IMR-90 (cell line): ENCODE results near the gene SLC29A3. TPM values are rescaled to one million over a fixed set of nuclear protein-coding genes. Genes with fewer than 3 reads are reported as not detected.

ENCODE experiments used
- ATAC-seq: fragments of 200-7000 bp; cut with Tn5 transposase; 2 replicates; pipeline ENCODE4 v1.9.1; 2020; ENCODE audit warnings: low read depth, mild to moderate bottlenecking, moderate library complexity
- BruUV-seq: library from RNA; stranded (reverse); fragments of 400-500 nt; replicated peaks from 2 replicates; lab custom pipeline; 2021; lab: Mats Ljungman, UMichigan
- CTCF ChIA-PET: fragments of 300-600 bp; formaldehyde crosslinking; extraction: SDS; loops from one replicate; lab custom pipeline; 2021; ENCODE audit warnings: antibody characterized with exemption; lab: Yijun Ruan, JAX
- POLR2A ChIA-PET: fragments of 300-600 bp; sonication (Branson Sonifier 250); formaldehyde crosslinking; loops from one replicate; lab custom pipeline; 2022; ENCODE audit warnings: antibody characterized with exemption; ENCODE audit not compliant: unreplicated experiment; lab: Charles Lee
- DNase-seq: peaks from one replicate; pipeline ENCODE4 v3.0.0; 2013
- H2AFZ ChIP-seq: replicated peaks from 2 replicates; pipeline ENCODE3; 2013; ENCODE audit warnings: low read length, mild to moderate bottlenecking; ENCODE audit not compliant: poor library complexity
- H2AK5ac ChIP-seq: 2 replicates; pipeline ENCODE4 v1.6.1; 2013; ENCODE audit warnings: low read depth, low read length, inconsistent platforms
- H2AK9ac ChIP-seq: replicated peaks from 2 replicates; pipeline ENCODE3; 2013; ENCODE audit warnings: mild to moderate bottlenecking, low read depth, low read length, moderate library complexity; ENCODE audit not compliant: poor library complexity
- H2BK120ac ChIP-seq: 2 replicates; pipeline ENCODE4 v1.6.1; 2013; ENCODE audit warnings: low read depth, low read length, inconsistent platforms
- H2BK15ac ChIP-seq: 3 replicates; pipeline ENCODE4 v1.6.1; 2013; ENCODE audit warnings: low read depth, low read length, inconsistent platforms
- H2BK20ac ChIP-seq: 2 replicates; pipeline ENCODE4 v1.6.1; 2013; ENCODE audit warnings: low read depth, mild to moderate bottlenecking, inconsistent platforms, low read length, moderate library complexity
- H2BK5ac ChIP-seq: 2 replicates; pipeline ENCODE4 v1.6.1; 2013; ENCODE audit warnings: mild to moderate bottlenecking, low read depth, low read length, inconsistent platforms; ENCODE audit not compliant: poor library complexity, severe bottlenecking
- H3K14ac ChIP-seq: replicated peaks from 2 replicates; pipeline ENCODE4 v1.6.1; 2013; ENCODE audit warnings: low read depth, low read length, inconsistent platforms
- H3K18ac ChIP-seq: 2 replicates; pipeline ENCODE4 v1.6.1; 2013; ENCODE audit warnings: low read depth, low read length, control low read depth
- H3K23ac ChIP-seq: 2 replicates; pipeline ENCODE4 v1.6.1; 2013; ENCODE audit warnings: low read depth, low read length, inconsistent platforms
- H3K27ac ChIP-seq: 2 replicates; pipeline ENCODE4 v1.5.1; 2013; ENCODE audit warnings: mild to moderate bottlenecking, control low read depth, low read length; ENCODE audit not compliant: insufficient read depth
- H3K27me3 ChIP-seq: 2 replicates; pipeline ENCODE4 v1.6.1; 2013; ENCODE audit warnings: low read length; ENCODE audit not compliant: control insufficient read depth, insufficient read depth
- H3K36me3 ChIP-seq: 2 replicates; pipeline ENCODE4 v1.6.1; 2013; ENCODE audit warnings: low read length, mixed read lengths; ENCODE audit not compliant: control insufficient read depth, insufficient read depth
- H3K4ac ChIP-seq: 2 replicates; pipeline ENCODE4 v1.6.1; 2013; ENCODE audit warnings: low read depth, low read length, inconsistent platforms
- H3K4me1 ChIP-seq: 2 replicates; pipeline ENCODE4 v1.6.1; 2013; ENCODE audit warnings: low read length, mixed read lengths; ENCODE audit not compliant: control insufficient read depth, insufficient read depth
- H3K4me2 ChIP-seq: 2 replicates; pipeline ENCODE4 v1.6.1; 2013; ENCODE audit warnings: low read depth, mild to moderate bottlenecking, control low read depth, low read length, moderate library complexity
- H3K4me3 ChIP-seq: 2 replicates; pipeline ENCODE4 v1.5.1; 2013; ENCODE audit warnings: low read depth, mild to moderate bottlenecking, control low read depth, low read length, moderate library complexity; ENCODE audit not compliant: insufficient read depth
- H3K56ac ChIP-seq: 2 replicates; pipeline ENCODE4 v1.6.1; 2013; ENCODE audit warnings: low read length, inconsistent platforms; ENCODE audit not compliant: insufficient read depth; ENCODE audit errors: extremely low read depth
- H3K79me1 ChIP-seq, 2 experiments: 2 replicates each; pipeline ENCODE4 v1.6.1; 2013; ENCODE audit warnings: low read length in 2 of 2, inconsistent platforms in 1 of 2, low read depth in 1 of 2
- H3K9ac ChIP-seq: 2 replicates; pipeline ENCODE4 v1.6.1; 2013; ENCODE audit warnings: low read depth, low read length, control low read depth
- H3K9me1 ChIP-seq: 2 replicates; pipeline ENCODE4 v1.6.1; 2013; ENCODE audit warnings: low read length, inconsistent platforms; ENCODE audit not compliant: insufficient read depth
- H3K9me3 ChIP-seq: 2 replicates; pipeline ENCODE4 v1.6.1; 2013; ENCODE audit warnings: low read length; ENCODE audit not compliant: control insufficient read depth, insufficient read depth
- H4K20me1 ChIP-seq: 2 replicates; pipeline ENCODE4 v1.6.1; 2013; ENCODE audit warnings: low read length, inconsistent platforms; ENCODE audit not compliant: insufficient read depth
- H4K5ac ChIP-seq: 2 replicates; pipeline ENCODE4 v1.6.1; 2013; ENCODE audit warnings: mild to moderate bottlenecking, low read depth, low read length, control low read depth
- H4K8ac ChIP-seq, 2 experiments: 2 replicates each; pipeline ENCODE4 v1.6.1; 2013; ENCODE audit warnings: low read depth in 2 of 2, low read length in 2 of 2, control low read depth in 1 of 2, inconsistent platforms in 1 of 2
- H4K91ac ChIP-seq: 2 replicates; pipeline ENCODE4 v1.6.1; 2013; ENCODE audit warnings: low read depth, low read length, inconsistent platforms; ENCODE audit not compliant: insufficient read depth
- BHLHE40 ChIP-seq: fragments of 150-350 bp; IDR thresholded peaks from 2 replicates; pipeline ENCODE4 v1.6.1; 2016; ENCODE audit warnings: mild to moderate bottlenecking, low read depth, low read length
- CEBPB ChIP-seq: IDR thresholded peaks from 2 replicates; pipeline ENCODE4 v1.6.1; 2012; ENCODE audit warnings: low read depth, low read length, improper control_type of control experiment
- CHD1 ChIP-seq: IDR thresholded peaks from 2 replicates; pipeline ENCODE4 v1.6.1; 2012; ENCODE audit warnings: low read depth, low read length, improper control_type of control experiment
- CTCF ChIP-seq: conservative IDR thresholded peaks from 2 replicates; pipeline ENCODE4 v1.5.1; 2012; ENCODE audit warnings: mild to moderate bottlenecking, low read depth, low read length, improper control_type of control experiment
- ELK1 ChIP-seq: fragments of 150-350 bp; IDR thresholded peaks from 2 replicates; pipeline ENCODE4 v1.6.1; 2016; ENCODE audit warnings: low read depth, mild to moderate bottlenecking, low read length, moderate library complexity, borderline replicate concordance
- FOS ChIP-seq: fragments of 150-350 bp; IDR thresholded peaks from 2 replicates; pipeline ENCODE4 v1.6.1; 2016; ENCODE audit warnings: low read depth, low read length
- MAFK ChIP-seq: IDR thresholded peaks from 2 replicates; pipeline ENCODE4 v1.6.1; 2012; ENCODE audit warnings: low read depth, low read length, improper control_type of control experiment
- MAZ ChIP-seq: IDR thresholded peaks from 2 replicates; pipeline ENCODE4 v1.6.1; 2012; ENCODE audit warnings: low read depth, mild to moderate bottlenecking, low read length, improper control_type of control experiment, moderate library complexity, borderline replicate concordance
- MXI1 ChIP-seq: IDR thresholded peaks from 2 replicates; pipeline ENCODE4 v1.6.1; 2012; ENCODE audit warnings: low read depth, mild to moderate bottlenecking, low read length, moderate library complexity, borderline replicate concordance
- NFE2L2 ChIP-seq: fragments of 150-350 bp; IDR thresholded peaks from 2 replicates; pipeline ENCODE4 v1.6.1; 2016; ENCODE audit warnings: low read depth, mild to moderate bottlenecking, low read length
- POLR2A ChIP-seq: IDR thresholded peaks from 2 replicates; pipeline ENCODE4 v1.6.1; 2012; ENCODE audit warnings: mild to moderate bottlenecking, low read depth, low read length
- RAD21 ChIP-seq: IDR thresholded peaks from 2 replicates; pipeline ENCODE4 v1.6.1; 2012; ENCODE audit warnings: low read length, improper control_type of control experiment
- RCOR1 ChIP-seq: IDR thresholded peaks from 2 replicates; pipeline ENCODE4 v1.6.1; 2012; ENCODE audit warnings: mild to moderate bottlenecking, low read length, improper control_type of control experiment; ENCODE audit not compliant: insufficient replicate concordance
- RFX5 ChIP-seq: IDR thresholded peaks from 2 replicates; pipeline ENCODE4 v1.8.0; 2012; ENCODE audit warnings: low read depth, mild to moderate bottlenecking, low read length, moderate library complexity
- SMC3 ChIP-seq: fragments of 150-350 bp; IDR thresholded peaks from 2 replicates; pipeline ENCODE4 v1.6.1; 2016; ENCODE audit warnings: low read depth, mild to moderate bottlenecking, antibody characterized with exemption, low read length, moderate library complexity
- USF2 ChIP-seq: fragments of 150-350 bp; IDR thresholded peaks from 2 replicates; pipeline ENCODE4 v1.6.1; 2017; ENCODE audit warnings: mild to moderate bottlenecking, antibody characterized with exemption, low read length, low read depth
- WGBS, 2 experiments: methylation state at CpG; one replicate each; pipeline versions ENCODE4 v1.1.5 to v1.1.7; 2013; ENCODE audit warnings: missing lambda C conversion rate in 2 of 2; ENCODE audit not compliant: insufficient read length in 1 of 2; ENCODE audit errors: extremely low coverage in 2 of 2; 5-methylcytosine and 5-hydroxymethylcytosine counted together
- dilution Hi-C: fragments of 300-500 bp; cut with HindIII; formaldehyde crosslinking; loops from one replicate; pipeline ENCODE4 v1.14.3; 2018; ENCODE audit warnings: low sequenced_read_pairs; ENCODE audit not compliant: unreplicated experiment
- in situ Hi-C: fragments of 300-500 bp; cut with MboI; formaldehyde crosslinking; loops from 3 replicates; pipeline ENCODE4 v1.14.3; 2019; ENCODE audit warnings: low sequenced_read_pairs, inconsistent platforms, mixed read lengths
- intact Hi-C: fragments of 100-400 bp; cut with micrococcal nuclease; formaldehyde crosslinking; loops from 2 replicates; pipeline ENCODE4 v1.10.0; 2022
- polyA plus RNA-seq, 3 experiments: library from polyadenylated mRNA; depleted of rRNA; stranded (reverse); fragments of >200 nt; gene quantifications; 2 replicates each; pipeline ENCODE4 v1.2.3, GENCODE V29; 2012; ENCODE audit warnings: low replicate concordance in 1 of 3
- total RNA-seq: library from RNA; depleted of rRNA; stranded (reverse); fragments of >200 nt; gene quantifications from 2 replicates; pipeline ENCODE4 v1.2.3, GENCODE V29; 2012

SLC29A3 gene
- total and polyA plus RNA-seq, 2 of the 4 experiments (the other 2 are of a cell fraction) = 0.72 to 3.0 TPM

GRCh38 chr10:71283876-71284275 is 35.2 kb upstream of the SLC29A3 start:
- H3K27ac ChIP-seq = no peak overlapping the region
- intact Hi-C loops = loop anchor here (2.0 kb wide), 1 partner anchor 75 kb away; no protein-coding TSS in a partner anchor

More at GRCh38 chr10:71283876-71284275, 35.2 kb upstream of the SLC29A3 start:
- Histone ChIP-seq H3K14ac (no peak overlapping the region), H4K5ac (no peak overlapping the region), H3K18ac (no peak overlapping the region), H3K4me1 (peaks cover 9% of the 10 kb centered on the region; the same call in 1 of the 2 replicates), H2AK5ac (no peak overlapping the region), H3K56ac (no peak overlapping the region), H3K4me2 (no peak overlapping the region), H3K9me1 (no peaks in the 10 kb centered on the region), H4K20me1 (no peaks in the 10 kb centered on the region), H4K8ac (no peak overlapping the region), H2BK15ac (no peak overlapping the region), H2BK120ac (no peak overlapping the region), H3K9me3 (no peaks in the 10 kb centered on the region), H3K36me3 (peaks cover 6% of the 10 kb centered on the region; the same call in 1 of the 2 replicates), H4K91ac (no peak overlapping the region), H2BK5ac (no peak overlapping the region), H3K9ac (no peak overlapping the region), H3K4ac (no peak overlapping the region), H3K79me1 (no peaks in the 10 kb centered on the region), H2BK20ac (no peak overlapping the region), H3K23ac (no peak overlapping the region), H2AK9ac (no peak overlapping the region), H3K27me3 (no peaks in the 10 kb centered on the region), H2AFZ (no peak overlapping the region), H3K4me3 (no peak overlapping the region)
- in situ Hi-C loops = no loop called here
- no TSS peak for BruUV-seq
- ChIA-PET CTCF (interaction anchor here (0.5 to 1.2 kb wide), 3 partner anchors 47 to 353 kb away, joined by 3 to 6 read pairs (median 3); no protein-coding TSS in a partner anchor), POLR2A (no interaction called here)
- DNase-seq = no peak
- 70% methylated on average over 2 of the region's 10 CpGs; no CpG with 5 or more reads in 1 of the 2 experiments for WGBS, 2 experiments
- ATAC-seq = no peak
- TF ChIP-seq CTCF (no peak), RAD21 (no peak), ELK1 (no peak), BHLHE40 (no peak), MAZ (no peak), CEBPB (no peak), MXI1 (no peak), CHD1 (no peak), FOS (no peak), NFE2L2 (no peak), RCOR1 (no peak), MAFK (no peak), SMC3 (no peak), RFX5 (no peak), USF2 (no peak), POLR2A (no peak)
- dilution Hi-C loops = no loop called here
